A549 (cell line): ENCODE measurements around the gene WASF2.

Experiments used
- KDM5A ChIP-seq: fragments of 200-600 bp; sonication (generic); IDR thresholded peaks from 2 replicates; pipeline ENCODE4 v1.6.1; 2016; ENCODE audit warnings: antibody characterized with exemption, mild to moderate bottlenecking
- POLR2A ChIP-seq: IDR thresholded peaks from 2 replicates; pipeline ENCODE4 v1.6.1; 2012; ENCODE audit warnings: mild to moderate bottlenecking, low read length

GRCh38 chr1:27476237-27476636 lies 13.7 kb downstream of the WASF2 start:
- TF ChIP-seq POLR2A (no peak), KDM5A (no peak)
